ENCODE results near the gene LRP1.

LRP1 gene

GRCh38 chr12:57187222-57188089 is 59.2 kb downstream of the LRP1 start:
- DNase-seq (ENCODE audit: low spot score), result no peak
- in situ Hi-C loops (cut with MboI; ENCODE audit: low sequenced_read_pairs, unreplicated experiment), result no loop called here
- no peak for TF ChIP-seq CTCF (IDR thresholded peaks at IDR 0.05; ENCODE audit: borderline replicate concordance, control extremely low read depth, extremely low read depth, insufficient read depth, missing control alignments)

- in situ Hi-C loops (cut with MboI; ENCODE audit: low sequenced_read_pairs, unreplicated experiment), result no loop called here
- no peak for DNase-seq (ENCODE audit: low spot score)
- TF ChIP-seq CTCF (IDR thresholded peaks at IDR 0.05; ENCODE audit: borderline replicate concordance, control extremely low read depth, extremely low read depth, insufficient read depth, missing control alignments), result no peak
Measured at GRCh38 chr12:57188090-57188425, 59.8 kb downstream of the LRP1 start.

GRCh38 chr12:57190037-57190436 is 61.8 kb downstream of the LRP1 start:
- TF ChIP-seq CTCF (IDR thresholded peaks at IDR 0.05; ENCODE audit: borderline replicate concordance, control extremely low read depth, extremely low read depth, insufficient read depth, missing control alignments), result no peak
- in situ Hi-C loops (cut with MboI; ENCODE audit: low sequenced_read_pairs, unreplicated experiment), result no loop called here
- no peak for DNase-seq (ENCODE audit: low spot score)

- in situ Hi-C loops (cut with MboI; ENCODE audit: low sequenced_read_pairs, unreplicated experiment), result no loop called here
- no peak for DNase-seq (ENCODE audit: low spot score)
- no peak for TF ChIP-seq CTCF (IDR thresholded peaks at IDR 0.05; ENCODE audit: borderline replicate concordance, control extremely low read depth, extremely low read depth, insufficient read depth, missing control alignments)
Measured at GRCh38 chr12:57190821-57191220, 62.5 kb downstream of the LRP1 start.

GRCh38 chr12:57191410-57191809 is 63.1 kb downstream of the LRP1 start:
- in situ Hi-C loops (cut with MboI; ENCODE audit: low sequenced_read_pairs, unreplicated experiment), result no loop called here
- DNase-seq (ENCODE audit: low spot score), result no peak
- no peak for TF ChIP-seq CTCF (IDR thresholded peaks at IDR 0.05; ENCODE audit: borderline replicate concordance, control extremely low read depth, extremely low read depth, insufficient read depth, missing control alignments)

GRCh38 chr12:57192920-57193319 is 64.6 kb downstream of the LRP1 start:
- in situ Hi-C loops (cut with MboI; ENCODE audit: low sequenced_read_pairs, unreplicated experiment), result no loop called here
- DNase-seq (ENCODE audit: low spot score), result no peak
- TF ChIP-seq CTCF (IDR thresholded peaks at IDR 0.05; ENCODE audit: borderline replicate concordance, control extremely low read depth, extremely low read depth, insufficient read depth, missing control alignments), result no peak

All from GM13976 (cell line).